GM21529 (cell line): ENCODE data around the gene NIPBL.
"Not testable (repeated sequence)": the region's sequence is repeated elsewhere in the genome, so short reads cannot be mapped to it uniquely, and the experiment has no call there.

ENCODE experiments used
- ATAC-seq: cut with Tn5 transposase; IDR thresholded peaks from one replicate; pipeline ENCODE4 v1.9.1; 2021; ENCODE audit not compliant: unreplicated experiment

Gene NIPBL

GRCh38 chr5:36876299-36876964 is at the start of gene NIPBL:
NIPBL (plus strand) TSS chr5:36876769; CDS start chr5:36953697, 76,928 bp downstream.
- peak; percentile 61 for ATAC-seq

GRCh38 chr5:36832274-36832673 is 44.3 kb upstream of the NIPBL start:
- ATAC-seq: no peak

DNA sequence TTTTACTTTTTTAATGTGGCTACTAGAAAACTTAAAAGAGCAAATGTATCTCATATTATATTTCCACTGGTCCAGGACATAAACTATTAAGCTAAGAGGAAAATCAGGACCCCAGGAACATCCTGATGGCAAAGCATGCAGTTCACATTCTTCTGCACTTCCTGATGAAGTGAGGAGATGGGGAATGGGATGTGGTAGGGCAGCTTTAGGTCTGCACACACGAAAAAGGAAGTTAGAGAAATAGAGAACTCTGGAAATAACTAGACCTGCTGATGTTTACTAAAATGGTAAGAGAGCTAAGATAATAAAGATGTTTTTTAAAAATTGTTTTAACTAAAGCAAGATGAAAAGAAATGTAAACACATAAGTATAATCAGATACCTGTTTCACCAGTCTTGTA is 39.7 kb upstream of the NIPBL start:
- ATAC-seq: no peak

DNA sequence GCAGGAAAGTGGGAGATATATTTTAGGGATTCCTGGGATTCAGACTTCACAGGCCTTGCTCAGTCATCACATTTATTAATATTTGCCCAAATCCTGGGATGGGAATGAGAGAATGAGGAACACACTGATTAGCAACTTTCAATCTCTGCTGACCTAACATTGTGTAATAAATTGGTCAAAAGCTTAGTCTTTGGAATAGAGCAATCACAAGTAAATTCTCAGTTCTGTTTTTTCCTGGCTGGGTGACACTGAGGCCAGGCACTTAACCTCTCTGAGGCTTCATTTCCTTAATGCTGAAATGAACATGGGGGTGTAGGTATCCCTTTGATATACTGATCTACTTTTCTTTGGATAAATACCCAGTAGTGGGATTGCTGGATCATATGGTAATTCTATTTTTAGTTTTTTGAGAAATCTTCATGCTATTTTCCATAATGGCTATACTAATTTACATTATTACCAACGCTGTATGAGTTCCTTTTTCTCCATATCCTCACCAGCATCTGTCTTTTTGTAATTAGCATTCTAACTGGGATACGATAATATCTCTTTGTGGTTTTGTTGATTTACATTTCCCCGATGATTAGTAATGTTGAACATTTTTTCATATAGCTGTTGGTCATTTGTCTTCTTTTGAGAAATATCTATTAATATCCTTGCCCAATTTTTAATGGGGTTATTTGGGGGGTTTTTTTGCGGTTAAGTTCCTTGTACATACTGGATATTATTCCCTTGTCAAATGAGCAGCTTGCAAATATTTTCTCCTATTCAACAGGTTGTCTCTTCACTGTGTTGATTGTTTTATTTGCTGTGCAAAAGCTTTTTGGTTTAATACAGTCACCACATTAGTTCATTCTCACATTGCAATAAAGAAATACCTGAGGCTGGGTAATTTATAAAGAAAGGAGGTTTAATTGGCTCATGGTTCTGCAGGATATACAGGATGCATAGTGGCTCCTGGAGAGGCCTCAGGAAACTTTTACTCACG is 36.8 kb upstream of the NIPBL start:
- ATAC-seq: no peak

DNA sequence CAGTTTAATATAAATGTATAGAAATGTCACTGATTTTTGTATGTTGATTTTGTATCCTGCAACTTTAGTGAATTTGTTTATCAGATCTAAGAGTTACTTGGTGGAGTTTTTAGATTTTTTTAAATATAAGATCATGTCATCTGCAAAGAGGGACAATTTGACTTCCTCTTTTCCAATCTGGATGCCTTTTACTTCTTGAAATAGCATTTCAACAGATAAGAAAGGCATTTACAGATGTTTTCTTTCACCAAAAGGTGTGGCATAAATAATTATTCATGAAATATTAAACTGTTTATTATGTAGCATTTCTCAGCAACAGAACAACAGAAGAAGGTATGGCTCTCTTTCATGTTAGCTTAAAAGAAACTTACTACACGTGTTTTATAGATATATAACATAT is 34.9 kb upstream of the NIPBL start:
- ATAC-seq: no peak

- no peak for ATAC-seq
These were observed 34.5 kb upstream of the NIPBL start for GRCh38 chr5:36842087-36842486.

GRCh38 chr5:36844305-36844704 is 32.3 kb upstream of the NIPBL start:
- no peak for ATAC-seq

- not testable (repeated sequence) for ATAC-seq
These were observed 28.0 kb upstream of the NIPBL start for GRCh38 chr5:36848545-36848944.

GRCh38 chr5:36852903-36853302 is 23.7 kb upstream of the NIPBL start:
- not testable (repeated sequence) for ATAC-seq

DNA sequence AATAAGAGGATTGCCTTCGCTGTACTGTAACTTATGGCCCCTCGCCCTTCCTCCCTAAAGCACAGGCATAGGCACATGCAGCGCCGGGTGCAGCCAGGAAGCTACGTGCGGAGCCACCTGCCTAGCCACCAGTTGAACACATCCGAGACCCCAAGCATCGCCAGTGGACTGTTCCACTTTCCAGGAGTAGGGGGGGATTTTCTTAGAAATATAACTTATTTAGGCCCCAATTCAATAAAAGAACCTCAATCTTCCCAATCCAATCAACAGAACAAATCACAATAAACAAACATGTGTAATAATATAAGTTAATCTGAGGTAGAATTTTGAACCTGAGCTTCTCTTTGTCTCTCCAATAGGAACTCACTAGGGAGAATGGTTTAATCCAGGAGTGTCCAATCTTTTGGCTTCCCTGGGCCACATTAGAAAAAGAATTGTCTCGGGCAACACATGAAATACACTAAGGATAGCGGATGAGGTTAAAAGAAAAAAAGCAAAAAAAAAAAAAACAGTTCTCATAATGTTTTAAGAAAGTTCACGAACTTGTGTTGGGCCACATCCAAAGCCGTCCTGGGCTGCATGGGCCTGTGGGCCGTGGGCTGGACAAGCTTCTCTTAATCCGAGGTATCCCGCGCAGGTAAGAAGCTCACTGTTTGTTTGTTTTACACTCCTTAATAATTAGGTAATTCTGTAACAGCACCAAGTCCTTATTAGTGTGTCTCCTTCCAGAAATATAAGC is 22.0 kb upstream of the NIPBL start:
- no peak for ATAC-seq

GRCh38 chr5:36855141-36855495 is 21.5 kb upstream of the NIPBL start:
- ATAC-seq: no peak

- ATAC-seq: no peak
These were observed 14.7 kb upstream of the NIPBL start for GRCh38 chr5:36861871-36862270.

- peak; percentile 82 for ATAC-seq
These were observed 6.0 kb upstream of the NIPBL start for GRCh38 chr5:36870399-36871040.

- no peak for ATAC-seq
These were observed 2.1 kb upstream of the NIPBL start for GRCh38 chr5:36874465-36874864.

DNA sequence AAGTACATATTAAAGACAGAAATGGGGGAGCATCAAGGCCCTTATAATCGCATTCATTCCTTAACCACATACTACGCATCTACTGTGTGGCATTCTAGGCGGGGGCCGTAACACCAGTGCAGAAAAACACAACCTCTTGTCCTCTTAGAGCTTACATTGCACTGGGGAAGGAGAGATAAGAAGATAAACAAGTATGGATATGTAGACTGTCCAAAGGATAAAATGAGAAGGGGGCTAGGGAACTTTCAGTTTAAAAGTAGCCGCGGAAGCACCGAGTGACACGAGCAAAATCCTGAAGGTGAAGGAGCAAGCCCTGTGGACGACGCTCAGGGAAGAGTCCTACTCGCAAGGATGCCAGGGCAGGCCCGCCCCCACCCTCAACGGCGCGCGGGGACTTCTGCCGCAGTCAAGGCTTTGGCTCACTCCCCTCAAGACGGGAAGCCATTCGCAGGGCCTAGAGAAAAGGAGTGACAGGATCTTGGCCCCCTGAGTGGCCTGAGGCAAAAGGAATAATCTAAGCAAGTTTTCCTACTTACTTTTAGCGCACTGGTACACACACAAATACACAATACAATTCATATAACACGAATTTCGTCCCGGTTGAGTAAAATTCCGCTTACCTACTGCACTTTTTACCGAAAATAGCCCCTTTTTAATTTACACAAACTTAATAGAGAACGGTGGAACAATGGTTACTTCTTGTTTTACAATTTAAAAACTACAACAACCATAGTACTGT is 1.3 kb upstream of the NIPBL start:
- no peak for ATAC-seq

GRCh38 chr5:36875790-36876298 is 725 bp upstream of the NIPBL start:
- ATAC-seq: peak; percentile 59

GRCh38 chr5:36876965-36877666 is 547 bp downstream of the NIPBL start:
- peak; percentile 20 for ATAC-seq

- no peak for ATAC-seq
These were observed 1.3 kb downstream of the NIPBL start for GRCh38 chr5:36877667-36878391.
